ENCODE measurements around the gene EIF1AY.

DNA sequence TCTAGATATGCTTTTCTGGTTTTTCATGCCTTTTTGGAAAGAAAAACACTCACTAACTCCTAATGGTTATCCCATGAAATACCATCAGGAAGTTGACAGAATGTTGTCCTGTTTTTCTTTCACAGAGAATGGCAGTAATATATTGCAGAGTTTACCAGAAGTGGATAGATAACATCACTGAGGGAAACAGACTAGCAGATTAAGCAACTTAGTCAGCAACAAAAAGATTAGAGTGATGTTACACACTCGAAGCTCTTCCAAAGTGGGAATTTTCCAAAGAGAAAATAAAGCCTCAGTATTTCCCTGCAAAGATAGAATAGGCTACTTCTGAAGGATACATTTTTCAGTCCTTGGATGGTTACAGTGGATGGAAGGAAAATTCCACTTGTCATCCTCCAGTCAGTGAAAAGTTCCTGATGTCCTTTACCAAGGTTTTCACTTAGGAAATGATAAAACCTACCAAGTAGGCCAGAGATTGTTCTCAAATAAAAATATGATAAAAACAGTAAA lies 31.1 kb upstream of the EIF1AY start:
- TF ChIP-seq, protein P1, sequence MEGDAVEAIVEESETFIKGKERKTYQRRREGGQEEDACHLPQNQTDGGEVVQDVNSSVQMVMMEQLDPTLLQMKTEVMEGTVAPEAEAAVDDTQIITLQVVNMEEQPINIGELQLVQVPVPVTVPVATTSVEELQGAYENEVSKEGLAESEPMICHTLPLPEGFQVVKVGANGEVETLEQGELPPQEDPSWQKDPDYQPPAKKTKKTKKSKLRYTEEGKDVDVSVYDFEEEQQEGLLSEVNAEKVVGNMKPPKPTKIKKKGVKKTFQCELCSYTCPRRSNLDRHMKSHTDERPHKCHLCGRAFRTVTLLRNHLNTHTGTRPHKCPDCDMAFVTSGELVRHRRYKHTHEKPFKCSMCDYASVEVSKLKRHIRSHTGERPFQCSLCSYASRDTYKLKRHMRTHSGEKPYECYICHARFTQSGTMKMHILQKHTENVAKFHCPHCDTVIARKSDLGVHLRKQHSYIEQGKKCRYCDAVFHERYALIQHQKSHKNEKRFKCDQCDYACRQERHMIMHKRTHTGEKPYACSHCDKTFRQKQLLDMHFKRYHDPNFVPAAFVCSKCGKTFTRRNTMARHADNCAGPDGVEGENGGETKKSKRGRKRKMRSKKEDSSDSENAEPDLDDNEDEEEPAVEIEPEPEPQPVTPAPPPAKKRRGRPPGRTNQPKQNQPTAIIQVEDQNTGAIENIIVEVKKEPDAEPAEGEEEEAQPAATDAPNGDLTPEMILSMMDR (IDR thresholded peaks at IDR 0.05), result no peak
- no peak for TF ChIP-seq POLR2A (IDR thresholded peaks at IDR 0.05)
